Ishikawa (cell line): ENCODE results near the gene KEL.

Experiments
- CREB1 ChIP-seq: IDR thresholded peaks from 2 replicates; pipeline ENCODE4 v1.6.1; 2012; ENCODE audit warnings: low read depth
- EP300 ChIP-seq: IDR thresholded peaks from 2 replicates; pipeline ENCODE4 v1.6.1; 2012; ENCODE audit warnings: borderline replicate concordance
- REST ChIP-seq: IDR thresholded peaks from 2 replicates; pipeline ENCODE4 v1.6.1; 2012; ENCODE audit warnings: low read depth, mild to moderate bottlenecking
- TEAD4 ChIP-seq: IDR thresholded peaks from 2 replicates; pipeline ENCODE4 v1.6.1; 2012
- YY1 ChIP-seq: IDR thresholded peaks from 2 replicates; pipeline ENCODE4 v1.6.1; 2012; ENCODE audit warnings: low read depth
- TF ChIP-seq, protein P1 (sequence below): IDR thresholded peaks from 2 replicates; pipeline ENCODE4 v1.6.1; 2012

DNA sequence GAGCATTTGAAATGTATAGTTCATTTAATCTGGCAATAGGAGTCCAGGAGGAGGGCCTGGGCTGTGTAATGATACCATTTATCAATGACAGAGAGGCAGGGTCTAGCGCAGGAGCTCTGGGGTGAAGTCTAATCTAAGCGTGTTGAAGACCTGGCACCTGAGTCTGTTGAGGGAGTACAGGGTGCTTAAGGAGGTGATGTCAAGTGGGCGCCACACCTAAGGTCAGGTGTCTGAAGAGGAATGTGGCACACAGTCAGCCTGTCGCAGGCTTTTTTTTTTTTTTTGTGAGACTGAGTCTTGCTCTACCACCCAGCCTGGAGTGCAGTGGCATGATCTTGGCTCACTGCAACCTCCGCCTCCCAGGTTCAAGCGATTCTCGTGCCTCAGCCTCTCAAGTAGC lies 20.6 kb downstream of the KEL start:
- TF ChIP-seq TEAD4 (no peak), CREB1 (no peak), YY1 (no peak), REST (no peak), EP300 (no peak)
- TF ChIP-seq, protein P1, sequence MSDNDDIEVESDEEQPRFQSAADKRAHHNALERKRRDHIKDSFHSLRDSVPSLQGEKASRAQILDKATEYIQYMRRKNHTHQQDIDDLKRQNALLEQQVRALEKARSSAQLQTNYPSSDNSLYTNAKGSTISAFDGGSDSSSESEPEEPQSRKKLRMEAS, result no peak
